Measurements from ENCODE around the gene BUD23.
"Not testable (repeated sequence)": the region's sequence is repeated elsewhere in the genome, so short reads cannot be mapped to it uniquely, and the experiment has no call there.

The BUD23 gene

GRCh38 chr7:73721377-73721817 lies 38.0 kb downstream of the BUD23 start:
- no peak for TF ChIP-seq CTCF (IDR thresholded peaks at IDR 0.05; ENCODE audit: low read depth, low read length)
- H3K4me3 ChIP-seq (ENCODE audit: low read depth, low read length) = no peak overlapping the region

GRCh38 chr7:73722182-73722581 lies 38.8 kb downstream of the BUD23 start:
- H3K4me3 ChIP-seq (ENCODE audit: low read depth, low read length) = not testable (repeated sequence)

- TF ChIP-seq CTCF (IDR thresholded peaks at IDR 0.05; ENCODE audit: low read depth, low read length) = no peak
- H3K4me3 ChIP-seq (ENCODE audit: low read depth, low read length) = no peak overlapping the region
These were observed 39.4 kb downstream of the BUD23 start for GRCh38 chr7:73722785-73723184.

- no peak for TF ChIP-seq CTCF (IDR thresholded peaks at IDR 0.05; ENCODE audit: low read depth, low read length)
- no peak overlapping the region for H3K4me3 ChIP-seq (ENCODE audit: low read depth, low read length)
These were observed 40.4 kb downstream of the BUD23 start for GRCh38 chr7:73723813-73724212.

GRCh38 chr7:73726083-73726466 lies 42.7 kb downstream of the BUD23 start:
- no peak for TF ChIP-seq CTCF (IDR thresholded peaks at IDR 0.05; ENCODE audit: low read depth, low read length)
- H3K4me3 ChIP-seq (ENCODE audit: low read depth, low read length) = no peak overlapping the region

GRCh38 chr7:73727952-73728351 lies 44.6 kb downstream of the BUD23 start:
- no peak overlapping the region for H3K4me3 ChIP-seq (ENCODE audit: low read depth, low read length)
- no peak for TF ChIP-seq CTCF (IDR thresholded peaks at IDR 0.05; ENCODE audit: low read depth, low read length)

GRCh38 chr7:73728551-73728950 lies 45.2 kb downstream of the BUD23 start:
- no peak for TF ChIP-seq CTCF (IDR thresholded peaks at IDR 0.05; ENCODE audit: low read depth, low read length)
- no peak overlapping the region for H3K4me3 ChIP-seq (ENCODE audit: low read depth, low read length)

- H3K4me3 ChIP-seq (ENCODE audit: low read depth, low read length) = no peak overlapping the region
- no peak for TF ChIP-seq CTCF (IDR thresholded peaks at IDR 0.05; ENCODE audit: low read depth, low read length)
These were observed 47.1 kb downstream of the BUD23 start for GRCh38 chr7:73730485-73730884.

Measured in WI38 (cell line).